Fibroblast of mammary gland (primary cell): ENCODE results near the gene ADAMTS18.

Source experiments
- DNase-seq: peaks from one replicate; pipeline ENCODE4 v3.0.0-alpha.2; 2010; ENCODE audit warnings: low read depth
- H3K4me3 ChIP-seq: 2 replicates; pipeline ENCODE4 v1.5.1; 2011; ENCODE audit warnings: low read depth, mild to moderate bottlenecking, low read length, moderate library complexity; ENCODE audit not compliant: control insufficient read depth
- TF ChIP-seq, protein P1 (sequence below): conservative IDR thresholded peaks from 2 replicates; pipeline ENCODE4 v1.5.1; 2011; ENCODE audit warnings: low read depth, low read length, inconsistent platforms; ENCODE audit not compliant: control insufficient read depth, insufficient read depth

ADAMTS18 gene

DNA sequence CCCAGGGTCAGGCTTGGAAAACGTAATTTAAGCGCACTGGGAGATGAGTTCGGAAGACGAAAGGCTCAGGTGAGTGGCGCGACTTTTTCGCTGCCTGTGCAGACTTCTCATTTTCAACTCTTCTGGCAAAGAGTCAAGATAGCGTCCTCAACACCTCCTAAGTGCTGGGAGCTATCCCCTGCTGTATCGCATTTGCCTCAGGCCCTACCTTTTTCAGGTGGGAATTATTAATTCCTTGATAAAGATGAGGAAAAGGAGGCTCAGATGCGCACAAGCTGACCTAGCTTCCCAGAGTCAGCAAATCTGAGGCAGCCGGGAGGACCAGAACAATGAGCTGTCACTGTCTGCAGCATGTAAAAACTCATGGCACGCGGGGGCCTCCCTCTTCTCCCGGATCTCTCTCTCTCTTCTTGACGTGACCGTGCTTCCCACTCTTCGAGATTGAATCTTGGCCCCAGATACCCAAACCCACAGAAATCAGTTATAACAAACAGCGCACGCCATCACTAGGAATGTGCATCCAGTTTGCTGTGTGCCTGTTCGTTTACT lies 512 bp upstream of the ADAMTS18 start:
- no peak overlapping the region for H3K4me3 ChIP-seq
- TF ChIP-seq, protein P1, sequence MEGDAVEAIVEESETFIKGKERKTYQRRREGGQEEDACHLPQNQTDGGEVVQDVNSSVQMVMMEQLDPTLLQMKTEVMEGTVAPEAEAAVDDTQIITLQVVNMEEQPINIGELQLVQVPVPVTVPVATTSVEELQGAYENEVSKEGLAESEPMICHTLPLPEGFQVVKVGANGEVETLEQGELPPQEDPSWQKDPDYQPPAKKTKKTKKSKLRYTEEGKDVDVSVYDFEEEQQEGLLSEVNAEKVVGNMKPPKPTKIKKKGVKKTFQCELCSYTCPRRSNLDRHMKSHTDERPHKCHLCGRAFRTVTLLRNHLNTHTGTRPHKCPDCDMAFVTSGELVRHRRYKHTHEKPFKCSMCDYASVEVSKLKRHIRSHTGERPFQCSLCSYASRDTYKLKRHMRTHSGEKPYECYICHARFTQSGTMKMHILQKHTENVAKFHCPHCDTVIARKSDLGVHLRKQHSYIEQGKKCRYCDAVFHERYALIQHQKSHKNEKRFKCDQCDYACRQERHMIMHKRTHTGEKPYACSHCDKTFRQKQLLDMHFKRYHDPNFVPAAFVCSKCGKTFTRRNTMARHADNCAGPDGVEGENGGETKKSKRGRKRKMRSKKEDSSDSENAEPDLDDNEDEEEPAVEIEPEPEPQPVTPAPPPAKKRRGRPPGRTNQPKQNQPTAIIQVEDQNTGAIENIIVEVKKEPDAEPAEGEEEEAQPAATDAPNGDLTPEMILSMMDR: no peak
- no peak for DNase-seq

DNA sequence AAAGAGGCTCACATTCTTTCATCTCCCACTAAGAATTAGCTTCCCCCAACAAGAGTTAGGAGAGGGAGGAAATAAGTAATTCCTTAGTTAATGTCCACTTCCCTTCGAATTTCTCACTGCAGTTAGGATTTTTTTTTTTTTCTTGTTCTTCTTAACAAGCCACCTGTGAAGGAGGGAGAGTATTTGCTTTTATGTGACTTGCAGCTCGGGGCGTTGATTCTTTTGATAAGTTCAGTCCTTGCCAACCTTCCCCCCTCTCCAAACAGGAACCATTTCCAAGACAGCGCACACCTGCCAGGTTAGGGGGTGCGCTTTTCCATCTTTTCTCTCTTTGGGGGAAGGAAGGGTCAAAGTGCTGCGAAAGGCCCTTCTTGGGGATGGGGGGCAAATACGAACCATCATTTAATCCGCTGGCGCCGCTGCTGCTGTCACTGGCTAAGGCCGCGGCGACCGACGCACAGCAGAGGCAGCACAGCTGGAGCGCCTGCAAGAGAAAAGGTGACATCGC lies 758 bp downstream of the ADAMTS18 start:
- no peak overlapping the region for H3K4me3 ChIP-seq
- DNase-seq: no peak
- TF ChIP-seq, protein P1: no peak

DNA sequence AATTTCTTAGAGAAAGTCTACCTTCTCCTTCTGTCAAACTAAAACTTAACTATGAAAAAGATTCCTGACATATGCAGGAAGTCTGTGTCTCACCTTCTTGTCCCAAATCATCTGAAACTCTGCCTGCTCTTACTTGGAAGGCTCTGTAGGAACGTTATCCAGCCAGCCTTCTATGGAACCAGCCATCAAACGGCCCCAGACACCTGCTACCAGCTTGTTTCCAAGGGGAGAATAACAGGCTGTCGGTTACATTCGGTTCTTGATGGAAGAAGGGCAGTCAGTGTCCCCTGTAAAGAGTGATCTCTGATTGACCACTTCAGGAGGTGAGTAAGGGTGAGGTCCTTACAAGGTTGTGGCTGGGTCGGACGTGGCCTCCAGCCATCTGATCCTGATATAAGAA lies 1.7 kb downstream of the ADAMTS18 start:
- TF ChIP-seq, protein P1: no peak
- H3K4me3 ChIP-seq: no peak overlapping the region
- DNase-seq: no peak

DNA sequence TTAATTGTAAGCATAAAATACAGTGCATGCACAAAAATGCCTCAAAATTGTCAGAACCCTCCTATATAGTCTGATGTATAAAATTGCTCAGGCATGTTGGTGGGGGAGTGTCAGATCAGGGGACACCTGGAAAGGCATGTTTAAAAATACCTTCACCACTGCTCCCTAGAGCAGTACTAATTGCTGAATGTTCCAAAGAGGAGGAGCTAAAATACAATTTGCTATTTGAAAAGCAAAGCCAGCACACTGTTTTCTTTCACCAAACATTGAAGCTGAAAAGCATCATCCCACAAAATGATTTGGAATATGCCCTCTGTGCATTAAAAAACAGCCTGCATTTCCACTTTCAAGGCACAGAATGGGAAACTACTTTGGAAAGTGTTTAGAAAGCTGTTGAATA lies 2.6 kb downstream of the ADAMTS18 start:
- TF ChIP-seq, protein P1: no peak
- no peak for DNase-seq
- no peak overlapping the region for H3K4me3 ChIP-seq

DNA sequence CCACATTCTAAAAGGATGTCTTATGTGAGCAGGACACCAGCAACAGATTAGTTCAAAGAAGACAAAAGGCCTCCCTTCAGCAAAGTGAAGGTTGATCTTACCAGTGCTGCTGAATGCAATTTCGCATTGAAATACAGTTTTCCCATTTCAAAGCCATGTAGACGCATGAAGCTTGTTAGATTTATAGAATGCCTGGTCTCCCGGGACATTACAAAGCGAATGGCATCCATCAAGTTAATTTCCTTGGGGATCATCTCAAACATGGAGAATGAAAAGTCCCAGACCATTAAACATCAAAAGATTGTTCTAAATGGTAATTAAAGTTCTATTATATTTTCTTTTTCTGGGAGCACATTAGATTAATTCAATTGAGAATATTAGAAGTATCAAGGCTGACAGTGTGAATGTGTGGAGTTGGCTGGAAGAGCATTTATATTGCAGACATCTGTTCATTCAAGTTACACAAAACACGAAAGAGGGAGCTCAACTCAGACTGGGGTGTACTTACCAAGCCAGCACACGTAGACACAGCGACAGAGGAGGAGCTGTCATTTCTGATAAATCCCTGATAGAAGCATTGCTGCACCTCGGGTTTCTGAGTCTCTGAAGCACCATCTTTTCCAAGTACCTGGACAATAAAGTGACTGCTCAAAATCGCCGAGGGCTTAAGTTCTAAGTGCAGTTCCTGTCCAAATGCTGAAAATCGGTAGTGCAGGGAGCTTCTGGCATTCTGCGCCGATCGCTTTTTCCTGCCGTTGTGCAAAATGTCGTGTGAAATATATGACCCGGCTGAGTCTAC lies 3.8 kb downstream of the ADAMTS18 start:
- no peak overlapping the region for H3K4me3 ChIP-seq
- DNase-seq: no peak
- TF ChIP-seq, protein P1: no peak

DNA sequence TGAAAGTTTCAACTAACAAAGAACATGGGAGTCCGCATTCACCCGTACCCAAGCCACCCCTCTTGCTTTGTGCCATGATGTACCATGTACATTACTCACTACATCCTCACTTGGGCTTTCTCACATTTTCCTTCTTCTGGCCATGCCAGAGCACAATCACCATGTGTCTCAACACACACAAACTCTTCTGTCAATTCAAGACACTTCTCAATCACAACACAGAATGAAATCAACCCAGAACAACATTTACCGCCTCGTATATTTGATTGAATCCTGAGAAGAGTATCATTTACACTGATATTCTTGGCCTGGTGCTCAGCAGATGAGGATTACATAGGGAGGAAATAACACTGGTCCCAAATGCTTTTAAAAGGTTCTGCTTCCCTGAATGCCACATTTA lies 4.5 kb downstream of the ADAMTS18 start:
- no peak for DNase-seq
- no peak overlapping the region for H3K4me3 ChIP-seq
- TF ChIP-seq, protein P1: no peak
